Measurements from ENCODE around the gene POLR1A.

- TF ChIP-seq, protein P1, sequence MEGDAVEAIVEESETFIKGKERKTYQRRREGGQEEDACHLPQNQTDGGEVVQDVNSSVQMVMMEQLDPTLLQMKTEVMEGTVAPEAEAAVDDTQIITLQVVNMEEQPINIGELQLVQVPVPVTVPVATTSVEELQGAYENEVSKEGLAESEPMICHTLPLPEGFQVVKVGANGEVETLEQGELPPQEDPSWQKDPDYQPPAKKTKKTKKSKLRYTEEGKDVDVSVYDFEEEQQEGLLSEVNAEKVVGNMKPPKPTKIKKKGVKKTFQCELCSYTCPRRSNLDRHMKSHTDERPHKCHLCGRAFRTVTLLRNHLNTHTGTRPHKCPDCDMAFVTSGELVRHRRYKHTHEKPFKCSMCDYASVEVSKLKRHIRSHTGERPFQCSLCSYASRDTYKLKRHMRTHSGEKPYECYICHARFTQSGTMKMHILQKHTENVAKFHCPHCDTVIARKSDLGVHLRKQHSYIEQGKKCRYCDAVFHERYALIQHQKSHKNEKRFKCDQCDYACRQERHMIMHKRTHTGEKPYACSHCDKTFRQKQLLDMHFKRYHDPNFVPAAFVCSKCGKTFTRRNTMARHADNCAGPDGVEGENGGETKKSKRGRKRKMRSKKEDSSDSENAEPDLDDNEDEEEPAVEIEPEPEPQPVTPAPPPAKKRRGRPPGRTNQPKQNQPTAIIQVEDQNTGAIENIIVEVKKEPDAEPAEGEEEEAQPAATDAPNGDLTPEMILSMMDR (IDR thresholded peaks at IDR 0.05; ENCODE audit: low read depth, low read length): no peak
- TF ChIP-seq, protein P2, sequence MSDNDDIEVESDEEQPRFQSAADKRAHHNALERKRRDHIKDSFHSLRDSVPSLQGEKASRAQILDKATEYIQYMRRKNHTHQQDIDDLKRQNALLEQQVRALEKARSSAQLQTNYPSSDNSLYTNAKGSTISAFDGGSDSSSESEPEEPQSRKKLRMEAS (IDR thresholded peaks at IDR 0.05; ENCODE audit: low read depth, low read length): no peak
- TF ChIP-seq POLR2A (IDR thresholded peaks at IDR 0.05; ENCODE audit: extremely low read depth, insufficient read length) (no peak), MYC (IDR thresholded peaks at IDR 0.05; ENCODE audit: low read depth, low read length) (no peak)
These were observed 57.9 kb downstream of the POLR1A start for GRCh38 chr2:86047575-86048382.

Measured in NB4 (cell line).